LNCaP clone FGC (cell line): Measurements from ENCODE around the gene TMEM47.
A peak's percentile ranks its signal among the peaks of the same experiment; 100 is the strongest.

ENCODE experiments used
- DNase-seq: peaks from one replicate; pipeline ENCODE4 v3.0.0-alpha.2; 2011; ENCODE audit warnings: low read depth
- H3K4me3 ChIP-seq: 2 replicates; pipeline ENCODE4 v1.5.1; 2011; ENCODE audit warnings: mild to moderate bottlenecking, low read depth, low read length, control low read depth
- TF ChIP-seq, protein P1 (sequence below): IDR thresholded peaks from 2 replicates; pipeline ENCODE4 v1.5.1; 2012; ENCODE audit warnings: mild to moderate bottlenecking; ENCODE audit not compliant: control insufficient read depth, insufficient read depth; ENCODE audit errors: extremely low read depth

TMEM47 gene

GRCh38 chrX:34656842-34657725 is at the start of gene TMEM47:
TSS of gene TMEM47 (minus strand) at chrX:34657285. CDS start at chrX:34657029, 256 bp downstream.
- peak within 1 kb of the TSS; percentile 54 for H3K4me3 ChIP-seq
- no peak for DNase-seq
- TF ChIP-seq, protein P1, sequence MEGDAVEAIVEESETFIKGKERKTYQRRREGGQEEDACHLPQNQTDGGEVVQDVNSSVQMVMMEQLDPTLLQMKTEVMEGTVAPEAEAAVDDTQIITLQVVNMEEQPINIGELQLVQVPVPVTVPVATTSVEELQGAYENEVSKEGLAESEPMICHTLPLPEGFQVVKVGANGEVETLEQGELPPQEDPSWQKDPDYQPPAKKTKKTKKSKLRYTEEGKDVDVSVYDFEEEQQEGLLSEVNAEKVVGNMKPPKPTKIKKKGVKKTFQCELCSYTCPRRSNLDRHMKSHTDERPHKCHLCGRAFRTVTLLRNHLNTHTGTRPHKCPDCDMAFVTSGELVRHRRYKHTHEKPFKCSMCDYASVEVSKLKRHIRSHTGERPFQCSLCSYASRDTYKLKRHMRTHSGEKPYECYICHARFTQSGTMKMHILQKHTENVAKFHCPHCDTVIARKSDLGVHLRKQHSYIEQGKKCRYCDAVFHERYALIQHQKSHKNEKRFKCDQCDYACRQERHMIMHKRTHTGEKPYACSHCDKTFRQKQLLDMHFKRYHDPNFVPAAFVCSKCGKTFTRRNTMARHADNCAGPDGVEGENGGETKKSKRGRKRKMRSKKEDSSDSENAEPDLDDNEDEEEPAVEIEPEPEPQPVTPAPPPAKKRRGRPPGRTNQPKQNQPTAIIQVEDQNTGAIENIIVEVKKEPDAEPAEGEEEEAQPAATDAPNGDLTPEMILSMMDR: no peak

DNA sequence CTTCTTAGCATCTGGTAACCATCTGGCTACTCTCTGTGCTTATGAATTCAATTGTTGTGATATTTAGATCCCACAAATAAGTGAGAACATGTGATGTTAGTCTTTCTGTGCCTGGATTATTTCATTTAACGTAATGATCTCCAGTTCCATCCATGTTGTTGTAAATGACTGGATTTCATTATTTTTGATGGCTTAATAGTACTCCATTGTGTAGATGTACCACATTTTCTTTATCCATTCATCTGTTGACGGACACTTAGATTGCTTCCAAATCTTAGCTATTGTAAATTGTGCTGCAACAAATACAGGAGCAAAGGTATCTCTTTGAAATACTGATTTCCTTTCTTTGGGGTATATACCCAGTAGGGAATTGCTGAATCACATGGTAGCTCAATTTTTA is 30.0 kb upstream of the TMEM47 start:
- TF ChIP-seq, protein P1: no peak
- H3K4me3 ChIP-seq: no peak overlapping the region
- DNase-seq: no peak

- DNase-seq: no peak
- H3K4me3 ChIP-seq: no peak overlapping the region
- TF ChIP-seq, protein P1: no peak
Observed at GRCh38 chrX:34659575-34659974, 2.5 kb upstream of the TMEM47 start.

DNA sequence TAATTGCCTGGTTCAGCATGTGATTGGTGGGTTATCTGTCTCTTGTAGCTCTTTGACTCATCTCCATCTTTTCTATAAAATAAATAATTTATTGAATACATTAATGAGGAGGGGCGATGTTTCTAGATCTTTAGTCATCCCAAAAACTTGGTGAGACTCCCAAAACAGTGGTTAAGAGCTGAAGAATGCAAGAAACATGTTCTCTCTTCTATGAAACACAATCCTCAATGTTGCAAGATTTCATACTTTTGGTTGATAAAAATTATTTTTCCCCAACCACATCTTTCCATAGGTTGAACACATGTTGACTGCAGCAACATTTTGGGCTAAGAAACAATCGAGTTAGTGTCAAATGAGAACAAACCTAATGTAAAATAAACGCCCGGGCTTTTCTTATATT is 1.2 kb upstream of the TMEM47 start:
- no peak overlapping the region for H3K4me3 ChIP-seq
- TF ChIP-seq, protein P1: no peak
- DNase-seq: no peak

- H3K4me3 ChIP-seq: peak overlapping the region; percentile 52
- DNase-seq: no peak
- TF ChIP-seq, protein P1: no peak
Observed at GRCh38 chrX:34657726-34658070, 613 bp upstream of the TMEM47 start.

DNA sequence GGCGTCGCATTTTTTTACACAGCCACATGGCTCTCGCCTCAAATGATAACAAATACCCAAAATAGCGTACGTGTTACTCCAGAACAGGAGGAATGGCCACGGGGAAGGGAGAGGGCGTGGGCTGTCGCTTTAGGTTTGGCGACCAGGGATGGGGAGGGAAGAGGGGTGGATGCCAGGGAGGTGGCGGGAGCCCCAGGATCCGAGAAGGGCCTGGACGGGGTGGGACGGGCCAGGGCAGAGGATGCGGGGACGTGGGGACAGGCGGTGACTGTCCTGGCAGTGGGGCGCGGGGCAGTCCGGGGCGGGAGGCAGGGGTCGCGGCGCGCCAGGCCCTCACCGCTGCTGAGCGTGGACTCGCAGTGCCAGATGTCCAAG is 631 bp downstream of the TMEM47 start:
- no peak for DNase-seq
- TF ChIP-seq, protein P1: no peak
- H3K4me3 ChIP-seq: peak overlapping the region; percentile 54
